Regular cardiac myocyte (primary cell): ENCODE data around the gene FKBP15. TPM values are rescaled to one million over a fixed set of nuclear protein-coding genes. Genes with fewer than 3 reads are reported as not detected.

Experiments used
- total RNA-seq: library from RNA; depleted of rRNA; stranded (reverse); fragments of >200 nt; gene quantifications from 2 replicates; pipeline ENCODE4 v1.2.3, GENCODE V29; 2014

FKBP15 gene
- total RNA-seq = 16.7 and 17.5 TPM in 2 replicates

GRCh38 chr9:113221003-113221799, at the start of gene FKBP15, which contains the start of gene SLC31A1:
FKBP15 (minus strand) TSS chr9:113221277; CDS start chr9:113221243, 34 bp downstream.
SLC31A1 (plus strand) TSS chr9:113221544; CDS start chr9:113256149, 34,605 bp downstream.

GRCh38 chr9:113150670-113151611, 70.1 kb downstream of the FKBP15 start, which contains the start of gene SLC31A2:
SLC31A2 (plus strand) TSS chr9:113151007; CDS start chr9:113151075, 68 bp downstream.

Other genes with a start within 250 kb of the FKBP15 start
- 1.9 and 6.2 TPM in 2 replicates for gene ZNF883, start 209.1 kb downstream of the FKBP15 start, total RNA-seq
- 1.7 and 2.3 TPM in 2 replicates for gene ZFP37, start 164.6 kb downstream of the FKBP15 start, total RNA-seq
- gene SLC31A2, start 70.3 kb downstream of the FKBP15 start, total RNA-seq = 7.3 and 20.3 TPM in 2 replicates
- 26.8 and 29.1 TPM in 2 replicates for gene SLC31A1, start 267 bp upstream of the FKBP15 start, total RNA-seq
- gene CDC26, start 54.3 kb upstream of the FKBP15 start, total RNA-seq = 37.2 and 78.8 TPM in 2 replicates
- 28.2 and 57.5 TPM in 2 replicates for gene PRPF4, start 54.4 kb upstream of the FKBP15 start, total RNA-seq
- gene RNF183, start 82.1 kb upstream of the FKBP15 start, total RNA-seq = not detected in 2 replicates
- 1.3 and 2.0 TPM in 2 replicates for gene WDR31, start 119.0 kb upstream of the FKBP15 start, total RNA-seq
- not detected in 2 replicates for gene BSPRY, start 128.3 kb upstream of the FKBP15 start, total RNA-seq
- gene HDHD3, start 155.7 kb upstream of the FKBP15 start, total RNA-seq = 5.0 and 11.8 TPM in 2 replicates
- 20.5 and 29.6 TPM in 2 replicates for gene ALAD, start 180.0 kb upstream of the FKBP15 start, total RNA-seq
- gene POLE3, start 189.4 kb upstream of the FKBP15 start, total RNA-seq = 37.2 and 73.2 TPM in 2 replicates
- 0.28 and 0.58 TPM in 2 replicates for gene C9orf43, start 189.5 kb upstream of the FKBP15 start, total RNA-seq
- gene RGS3, start 242.4 kb upstream of the FKBP15 start, total RNA-seq = 51.6 and 68.2 TPM in 2 replicates